ENCODE data around the gene SLIRP.
"Not testable (repeated sequence)": the region's sequence is repeated elsewhere in the genome, so short reads cannot be mapped to it uniquely, and the experiment has no call there.

Gene SLIRP

DNA sequence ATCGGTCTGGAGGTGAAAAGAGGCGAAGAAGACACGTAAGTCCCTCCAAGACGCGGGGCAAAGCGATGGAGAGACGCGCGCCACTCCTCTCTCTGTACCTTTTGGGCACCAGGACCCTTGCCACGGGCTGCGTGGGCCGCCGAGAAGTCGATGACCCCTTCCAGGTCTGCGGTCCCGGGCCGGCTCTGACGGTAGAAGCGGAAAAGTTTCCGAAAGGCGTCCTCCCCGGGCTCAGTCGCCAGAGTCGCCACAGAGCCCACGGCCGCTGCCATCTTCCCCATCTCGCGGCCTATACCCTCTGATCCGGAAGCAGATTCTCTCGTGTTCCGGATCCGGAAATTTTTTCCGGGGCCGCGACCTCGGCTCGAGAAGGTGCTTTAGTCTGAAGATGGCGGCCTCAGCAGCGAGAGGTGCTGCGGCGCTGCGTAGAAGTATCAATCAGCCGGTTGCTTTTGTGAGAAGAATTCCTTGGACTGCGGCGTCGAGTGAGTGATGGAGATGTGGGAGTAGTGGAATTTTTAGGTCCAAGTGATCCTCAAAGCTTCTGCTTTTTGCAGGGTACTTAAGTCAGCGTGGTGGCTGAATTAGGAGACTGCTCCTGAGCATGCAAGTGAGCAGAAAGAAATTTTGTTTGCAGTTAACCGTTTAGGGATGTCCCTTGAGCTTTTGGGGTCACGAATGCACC lies at the start of gene SLIRP, which contains the start of gene ALKBH1:
Gene SLIRP, plus strand, starts transcription at position 380 of the 685 bp plus-strand sequence. Its CDS starts 9 bp downstream, at position 389.
Gene ALKBH1, minus strand, starts transcription at position 300 of the 685 bp plus-strand sequence. Its CDS starts 19 bp downstream, at position 281.
- DNase-seq, result peak; percentile 78 to 84

DNA sequence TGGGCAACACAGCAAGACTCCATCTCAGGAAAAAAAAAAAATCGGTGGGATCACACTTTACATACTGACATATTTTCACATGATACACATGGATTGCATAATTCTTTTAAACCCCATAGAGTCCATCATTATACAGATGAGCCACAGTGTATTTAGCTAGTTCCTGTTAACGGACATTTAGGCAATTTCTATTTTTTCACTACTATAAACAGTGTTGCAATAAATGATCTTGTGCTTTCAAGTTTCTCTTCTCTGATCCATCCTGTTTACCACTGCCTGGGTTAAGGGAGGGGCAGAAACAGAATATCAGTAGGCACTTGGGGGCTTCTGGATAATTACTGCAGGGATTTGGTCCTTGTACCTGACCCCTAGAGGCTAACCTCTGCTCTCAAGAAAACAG lies 48.1 kb upstream of the SLIRP start:
- DNase-seq, result no peak

DNA sequence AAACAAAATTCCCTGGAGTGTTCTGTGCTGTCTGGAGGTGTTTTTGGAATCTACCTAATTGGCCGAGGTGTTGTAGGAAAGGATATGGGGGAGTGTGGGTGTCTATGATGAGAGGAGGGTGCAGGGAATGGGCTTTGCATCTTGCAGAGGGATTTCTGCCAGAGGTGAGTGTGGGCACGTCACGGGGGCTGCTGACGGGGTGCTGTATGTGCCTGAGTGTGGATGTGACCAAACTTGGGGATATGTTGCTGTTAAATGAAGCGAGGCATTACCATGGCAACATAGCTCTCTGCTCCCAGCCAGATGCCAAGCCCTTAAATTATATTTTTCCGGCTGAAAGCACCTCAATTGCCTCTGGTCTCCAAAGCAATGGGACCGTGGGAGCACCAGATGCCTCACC lies 47.1 kb upstream of the SLIRP start:
- DNase-seq, result no peak

DNA sequence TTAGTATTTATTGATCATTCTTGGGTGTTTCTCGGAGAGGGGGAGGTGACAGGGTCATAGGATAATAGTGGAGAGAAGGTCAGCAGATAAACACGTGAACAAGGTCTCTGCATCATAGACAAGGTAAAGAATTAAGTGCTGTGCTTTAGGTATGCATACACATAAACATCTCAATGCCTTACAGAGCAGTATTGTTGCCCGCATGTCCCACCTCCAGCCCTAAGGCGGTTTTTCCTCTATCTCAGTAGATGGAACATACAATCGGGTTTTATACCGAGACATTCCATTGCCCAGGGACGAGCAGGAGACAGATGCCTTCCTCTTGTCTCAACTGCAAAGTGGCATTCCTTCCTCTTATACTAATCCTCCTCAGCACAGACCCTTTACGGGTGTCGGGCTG lies 46.3 kb upstream of the SLIRP start:
- not testable (repeated sequence) for DNase-seq

DNA sequence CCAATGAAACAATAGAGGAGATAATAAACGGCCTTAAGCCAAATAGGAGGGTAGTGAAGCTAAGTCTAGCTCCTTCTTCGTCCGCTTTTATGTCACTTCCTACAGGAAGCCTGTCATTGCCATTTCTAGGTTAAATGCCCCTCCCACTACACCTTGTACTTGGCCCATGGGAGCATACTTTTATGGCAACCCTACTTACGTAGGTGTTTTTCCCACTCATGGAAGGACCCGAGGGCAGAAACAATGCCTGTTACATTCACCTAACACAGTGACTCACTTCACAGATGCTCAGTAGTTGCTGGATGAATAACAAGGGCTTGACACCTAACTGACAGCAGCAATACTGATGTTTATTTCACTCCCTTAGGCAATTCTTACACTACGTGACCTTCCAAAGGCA lies 44.6 kb upstream of the SLIRP start:
- no peak for DNase-seq

DNA sequence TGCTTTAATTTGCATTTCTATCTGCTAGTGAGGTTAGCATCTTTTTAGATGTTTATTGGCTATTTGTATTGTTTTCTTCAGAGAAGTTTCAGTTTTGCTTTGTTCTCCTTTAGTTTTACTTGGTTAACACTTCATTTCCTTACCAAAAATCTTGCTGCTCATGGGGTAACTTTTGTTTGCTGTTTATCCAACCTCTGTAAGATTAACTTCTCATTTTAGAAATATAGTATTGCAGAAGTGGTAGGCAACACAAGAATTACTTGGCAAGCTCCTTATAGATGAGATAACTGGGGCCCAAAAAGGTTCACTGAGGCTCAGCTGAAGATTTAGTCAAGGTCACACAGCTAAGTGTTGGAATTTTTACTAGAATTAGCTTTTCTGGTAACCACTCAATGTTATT lies 40.6 kb upstream of the SLIRP start:
- no peak for DNase-seq

DNA sequence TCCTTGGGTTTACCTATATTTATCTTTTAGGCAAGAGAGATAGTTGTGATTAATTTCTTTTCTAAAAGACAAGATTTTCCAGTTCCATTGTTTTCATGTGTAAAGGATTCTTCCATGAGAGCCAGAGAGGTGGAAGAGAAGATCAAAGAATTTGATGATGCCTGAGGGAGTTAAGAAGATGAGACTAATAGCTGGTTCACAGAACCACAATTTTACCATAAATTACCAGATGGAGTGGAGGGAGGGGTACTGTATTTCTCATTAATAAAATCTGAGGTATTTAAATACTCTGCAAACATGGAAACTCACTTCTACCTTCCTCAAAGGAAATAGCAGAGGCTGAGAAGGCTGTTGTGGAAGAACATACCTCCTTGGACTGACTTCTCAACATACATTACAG lies 34.7 kb upstream of the SLIRP start:
- DNase-seq, result no peak

DNA sequence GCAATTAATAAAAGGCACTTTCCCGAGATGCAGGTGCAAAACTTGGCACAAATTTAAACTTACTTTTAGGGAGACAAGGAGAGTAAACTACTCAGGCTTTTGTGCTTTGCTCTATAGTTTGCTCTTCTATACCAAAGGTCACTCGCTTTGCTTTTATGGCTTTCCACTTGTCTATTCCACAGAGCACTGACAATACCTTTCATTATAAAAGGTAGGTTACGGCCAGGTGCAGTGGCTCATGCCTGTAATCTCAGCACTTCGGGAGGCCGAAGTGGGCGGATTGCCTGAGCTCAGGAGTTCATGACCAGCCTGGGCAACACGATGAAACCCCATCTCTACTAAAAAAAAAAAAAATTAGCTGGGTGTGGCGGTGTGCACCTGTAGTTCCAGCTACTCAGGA lies 33.0 kb upstream of the SLIRP start:
- no peak for DNase-seq

DNA sequence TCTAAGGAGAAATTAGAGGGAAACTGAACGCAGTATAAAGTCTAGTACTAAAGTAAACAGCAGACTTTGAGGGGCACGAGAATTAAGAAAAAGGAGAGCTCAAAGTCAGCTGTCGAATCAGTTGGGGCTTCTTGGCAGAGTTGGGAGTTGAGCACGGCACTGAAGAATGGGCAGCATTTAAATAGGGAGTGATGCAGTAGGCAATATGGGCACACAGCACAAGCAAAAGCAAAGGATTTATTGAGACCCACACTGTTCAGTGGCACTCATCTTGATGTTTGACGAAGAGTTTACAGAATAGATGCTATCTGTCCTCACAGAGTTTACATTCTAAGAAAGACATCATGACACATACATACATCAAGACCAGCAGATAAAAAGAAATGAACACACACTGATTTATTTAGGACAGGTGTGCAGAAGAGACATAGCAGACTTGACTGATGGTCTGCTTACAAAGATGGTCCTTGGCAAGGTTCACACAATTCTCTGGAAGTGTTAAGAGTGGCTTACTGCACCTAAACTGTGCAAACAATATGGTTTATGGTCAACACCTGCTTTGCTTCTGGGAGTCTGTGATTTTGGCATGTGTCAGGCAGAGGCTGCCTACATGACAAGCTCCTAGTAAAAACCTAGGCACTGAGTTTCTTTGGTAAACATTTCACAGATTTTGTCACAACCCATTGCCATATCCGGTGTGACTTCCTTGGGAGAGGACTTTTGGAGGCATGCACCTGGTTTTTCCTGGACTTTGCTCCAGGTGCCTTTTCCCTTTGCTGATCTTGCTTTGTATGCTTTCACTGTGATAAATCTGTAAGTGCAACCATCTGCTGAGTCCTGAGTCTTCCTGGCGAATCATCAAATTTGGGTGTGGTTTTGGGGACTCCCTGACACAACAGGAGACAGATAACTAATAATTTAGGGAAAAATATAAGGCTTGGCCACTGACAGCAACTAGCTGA lies 26.4 kb upstream of the SLIRP start:
- DNase-seq, result no peak

DNA sequence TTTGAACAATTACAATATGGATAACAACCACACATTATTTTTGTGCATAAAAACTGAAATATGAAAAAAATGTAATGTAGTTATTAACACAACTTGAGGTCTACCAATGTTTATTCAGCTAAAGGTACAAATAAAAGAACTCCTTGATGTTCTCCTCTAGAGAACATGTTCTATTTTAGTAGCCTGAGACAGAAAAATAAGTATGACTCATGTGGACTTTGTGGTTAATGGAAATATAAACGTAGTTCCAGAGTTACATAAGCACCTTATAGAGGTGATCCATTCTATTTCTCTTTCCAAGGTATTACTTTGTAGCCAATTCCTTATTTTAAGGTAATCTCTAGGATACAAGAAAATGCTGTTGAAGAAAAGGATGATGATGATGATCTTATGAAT lies 25.7 kb upstream of the SLIRP start:
- DNase-seq, result no peak

DNA sequence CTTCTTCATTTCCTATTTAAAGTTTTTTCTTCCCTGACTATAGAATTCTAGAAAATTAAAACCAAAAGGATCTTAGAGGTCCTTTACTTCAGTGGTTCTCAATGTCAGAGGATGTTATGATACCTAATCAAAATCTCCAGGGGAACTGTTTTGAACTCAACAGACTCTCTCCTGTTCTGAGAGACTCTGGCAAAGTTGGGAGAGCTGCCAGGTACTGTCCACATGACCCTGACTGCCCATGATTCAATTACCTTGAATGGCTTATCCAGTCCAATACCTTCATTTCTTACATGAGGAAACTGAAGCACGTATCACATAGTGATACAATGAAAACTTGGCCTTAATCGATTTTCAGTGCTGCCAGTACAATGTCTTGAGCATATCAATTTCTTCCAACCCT lies 16.6 kb upstream of the SLIRP start:
- DNase-seq, result no peak

DNA sequence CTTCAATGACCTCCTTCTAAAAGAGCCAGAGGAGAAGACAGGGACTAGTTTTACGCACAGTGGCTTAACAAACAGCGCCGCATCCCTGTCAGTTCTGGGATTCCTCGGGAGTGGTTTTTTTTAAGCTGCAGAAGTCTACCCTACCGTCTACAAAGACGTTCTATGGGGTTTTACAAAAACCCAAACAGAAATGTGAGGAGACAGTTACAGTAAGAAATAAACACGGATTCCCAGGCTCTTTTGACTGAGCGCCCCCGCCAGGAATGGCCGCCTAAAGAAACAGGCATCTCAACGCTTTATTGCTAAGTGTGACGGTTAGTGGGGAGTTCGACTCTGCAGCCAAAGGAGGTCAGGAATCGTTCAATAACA lies 564 bp upstream of the SLIRP start:
- DNase-seq, result peak in 1 of 2 experiments; percentile 19

DNA sequence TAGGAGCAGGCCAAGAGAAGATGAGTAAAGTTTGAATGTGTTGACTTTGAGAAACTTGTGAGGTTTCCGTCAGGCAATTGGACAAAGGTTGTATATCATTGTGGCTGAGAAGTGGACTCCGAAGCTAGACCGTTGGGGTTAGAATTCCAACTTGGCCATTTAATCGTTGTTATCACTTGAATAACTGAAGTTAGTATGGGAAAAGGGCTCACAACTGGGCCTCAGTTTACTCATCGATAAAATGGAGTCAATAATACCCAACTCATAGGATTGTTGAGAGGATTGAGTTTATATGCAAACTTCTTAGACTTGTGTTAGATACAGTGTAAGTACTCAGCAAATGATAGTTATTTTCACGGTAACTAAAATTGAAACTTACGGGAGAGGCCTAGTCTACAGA lies 846 bp downstream of the SLIRP start:
- DNase-seq, result no peak

DNA sequence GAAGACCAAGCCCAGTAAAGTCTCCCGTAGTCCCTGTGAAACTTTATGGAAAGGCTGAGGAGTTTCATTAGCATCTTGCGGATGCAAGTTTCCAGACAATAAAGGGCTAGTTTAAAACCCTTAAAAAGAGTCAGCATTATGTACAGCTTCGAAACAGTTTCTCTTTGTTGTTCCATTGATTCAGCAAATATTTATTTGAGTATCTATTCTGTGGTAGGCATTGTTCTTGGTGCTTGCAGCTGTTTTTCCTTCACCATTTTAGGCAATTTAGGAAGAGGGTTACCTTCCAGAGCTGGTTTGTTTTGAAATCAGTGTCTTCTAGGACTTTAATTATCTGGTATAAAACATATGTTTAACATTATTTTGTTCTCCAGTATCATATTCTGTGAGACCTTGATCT lies 1.5 kb downstream of the SLIRP start:
- peak in 1 of 2 experiments; percentile 39 for DNase-seq

DNA sequence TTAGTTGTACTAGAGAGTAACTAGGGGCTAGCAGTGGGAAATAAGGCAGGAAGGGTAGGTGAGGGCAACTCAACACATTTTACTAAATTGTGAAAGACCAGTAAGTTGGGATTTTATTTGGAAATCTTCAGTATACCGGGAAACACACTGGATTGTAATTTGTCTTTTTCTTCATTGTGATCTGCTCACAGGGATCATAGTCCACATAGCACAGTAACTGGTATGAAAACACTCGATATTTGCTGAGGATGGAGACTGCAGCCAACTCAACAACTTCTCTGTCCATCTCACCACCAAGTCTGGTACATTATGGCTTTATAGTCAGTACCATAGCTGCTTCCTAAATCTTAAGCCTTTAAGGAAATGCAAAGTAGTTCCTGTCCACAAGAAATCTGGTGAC lies 2.5 kb downstream of the SLIRP start:
- DNase-seq, result no peak

DNA sequence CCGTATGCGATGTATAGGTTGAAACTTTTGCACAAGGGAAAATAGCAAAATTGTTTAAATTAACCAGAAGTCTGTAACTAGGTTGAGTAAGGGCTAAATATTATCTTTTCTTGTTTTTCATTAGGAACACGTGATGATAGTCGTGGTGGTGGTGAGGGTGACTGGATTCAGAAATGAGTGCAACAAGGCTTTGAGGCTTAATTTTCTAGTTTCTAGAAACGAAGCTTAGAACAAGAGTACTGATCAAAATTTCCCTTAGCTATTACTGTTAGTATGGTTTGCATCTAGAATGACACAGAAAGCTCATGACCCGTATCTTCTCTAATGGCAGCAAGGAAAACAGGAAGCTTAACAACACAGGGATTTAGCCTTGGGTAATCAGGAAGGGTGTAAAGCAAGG lies 7.0 kb downstream of the SLIRP start:
- no peak for DNase-seq

DNA sequence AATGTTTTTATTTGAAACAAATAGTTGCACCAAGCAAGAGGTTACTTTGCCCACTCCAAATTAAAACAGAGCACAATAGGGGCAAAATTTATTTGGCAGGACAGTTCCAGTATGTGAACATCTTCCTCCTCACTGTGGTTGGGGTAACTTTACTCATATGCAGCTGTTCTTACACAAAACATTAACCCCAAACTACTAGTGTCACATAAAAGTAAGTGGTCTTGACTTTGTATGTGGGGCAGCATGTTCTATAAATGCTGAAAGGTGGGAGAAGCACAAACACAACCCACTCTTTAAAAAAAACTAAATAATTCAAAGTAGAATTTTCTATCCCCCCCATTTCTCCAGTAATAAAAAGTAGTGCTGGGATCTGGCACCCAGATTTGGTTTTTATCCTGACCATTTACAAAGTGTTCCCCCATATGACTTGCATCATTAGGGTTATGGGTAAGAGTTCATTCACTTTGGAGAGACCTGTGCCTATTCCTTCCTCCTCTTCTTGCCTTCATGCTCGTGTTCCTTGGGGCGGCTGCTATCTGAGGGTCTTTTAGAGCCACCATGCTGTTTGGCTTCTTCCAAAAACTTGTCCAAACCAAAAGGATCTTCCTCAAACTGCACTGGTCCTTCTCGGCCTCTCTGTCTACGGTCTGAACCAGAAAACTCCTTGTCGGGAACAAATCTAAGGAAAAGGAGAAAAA lies 9.9 kb downstream of the SLIRP start:
- DNase-seq, result no peak

DNA sequence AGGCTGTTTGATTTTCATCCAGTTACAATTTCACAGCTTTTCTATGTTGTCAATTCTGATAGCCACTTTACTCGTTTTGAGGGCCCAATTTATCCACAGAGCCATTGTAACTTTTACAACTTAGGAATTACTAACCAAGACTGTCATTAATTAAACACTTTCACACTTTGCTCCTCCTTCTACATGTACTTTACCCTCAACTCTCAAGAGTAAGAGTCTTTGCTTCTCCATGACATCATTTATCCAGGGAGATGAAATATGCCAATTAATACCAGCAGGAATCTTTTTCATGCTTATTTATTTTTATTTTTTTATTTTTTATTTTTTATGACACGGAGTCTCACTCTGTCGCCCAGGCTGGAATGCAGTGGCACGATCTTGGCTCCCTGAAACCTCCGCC lies 13.5 kb downstream of the SLIRP start:
- DNase-seq, result no peak

DNA sequence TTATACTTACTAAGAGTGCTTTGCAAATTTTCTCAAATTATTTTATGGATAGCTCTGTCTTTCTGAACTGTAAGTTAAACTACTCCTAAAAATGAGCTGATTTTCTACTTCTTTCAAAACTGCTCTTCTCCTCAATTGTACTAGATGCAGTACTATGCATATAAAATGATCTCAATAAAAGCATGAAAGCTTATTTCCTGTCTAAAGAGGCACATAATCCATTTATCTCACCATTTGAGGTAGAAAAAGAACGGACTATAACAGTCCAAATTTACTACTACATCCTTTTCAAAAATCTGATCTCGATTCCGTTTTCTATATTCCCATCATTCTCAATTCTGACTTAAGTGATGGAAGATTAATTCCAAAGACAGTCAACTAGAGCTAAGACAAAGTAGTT lies 14.4 kb downstream of the SLIRP start:
- no peak for DNase-seq

DNA sequence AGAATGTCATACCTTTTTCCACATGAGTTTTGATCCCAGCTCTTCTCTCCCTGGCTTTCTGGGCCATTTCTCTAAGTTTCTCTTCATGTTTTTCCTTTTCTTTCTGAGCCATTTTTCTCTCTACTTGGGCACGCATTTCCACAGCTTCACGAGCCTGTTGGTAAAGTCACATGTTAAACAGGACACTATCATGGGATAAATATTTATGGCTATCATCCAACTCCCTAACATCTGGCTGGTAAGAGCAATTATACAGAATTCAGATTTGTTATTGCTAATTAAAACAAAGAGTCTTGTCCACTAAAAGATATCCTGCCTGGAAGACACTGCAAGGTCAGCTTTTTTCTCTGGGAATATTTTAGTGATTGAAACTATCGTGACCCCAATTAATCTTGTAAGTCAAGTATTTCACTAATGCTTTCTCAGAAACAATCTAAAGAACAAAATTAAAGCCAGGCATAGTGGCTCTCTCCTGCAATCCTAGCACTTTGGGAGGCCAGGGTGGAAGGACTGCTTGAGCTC lies 23.1 kb downstream of the SLIRP start:
- no peak for DNase-seq

DNA sequence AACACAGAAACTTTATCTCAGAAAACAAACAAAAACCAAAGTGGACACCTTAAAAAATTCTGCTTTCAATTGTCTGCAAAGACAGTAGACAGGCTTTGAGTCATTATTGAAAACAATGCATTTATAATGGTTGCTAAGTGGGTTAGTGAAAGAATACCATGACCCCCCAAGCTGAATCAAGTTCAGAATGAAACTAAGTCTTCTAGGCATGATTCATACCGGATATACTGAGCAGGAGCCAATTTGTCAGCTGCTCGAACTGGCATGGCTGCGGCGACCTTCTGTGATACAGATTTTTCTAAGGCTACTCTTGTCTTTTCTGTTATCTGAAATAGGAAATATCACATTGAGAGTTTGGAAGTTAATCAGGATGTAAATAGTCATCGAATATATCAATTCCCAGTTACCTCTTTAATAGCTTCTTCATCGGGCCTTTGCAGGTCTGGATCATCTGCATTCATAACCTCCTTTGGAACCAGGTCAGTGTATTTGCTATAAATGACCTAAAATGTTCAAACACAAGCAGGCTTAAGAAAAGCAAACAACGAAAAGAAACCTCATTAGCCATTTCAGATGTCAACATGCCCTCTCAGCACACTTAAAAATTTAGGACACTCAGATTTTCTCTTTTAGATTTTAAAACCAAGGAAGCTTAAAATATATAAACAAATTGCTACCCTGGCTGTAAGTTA lies 30.8 kb downstream of the SLIRP start:
- DNase-seq, result no peak

DNA sequence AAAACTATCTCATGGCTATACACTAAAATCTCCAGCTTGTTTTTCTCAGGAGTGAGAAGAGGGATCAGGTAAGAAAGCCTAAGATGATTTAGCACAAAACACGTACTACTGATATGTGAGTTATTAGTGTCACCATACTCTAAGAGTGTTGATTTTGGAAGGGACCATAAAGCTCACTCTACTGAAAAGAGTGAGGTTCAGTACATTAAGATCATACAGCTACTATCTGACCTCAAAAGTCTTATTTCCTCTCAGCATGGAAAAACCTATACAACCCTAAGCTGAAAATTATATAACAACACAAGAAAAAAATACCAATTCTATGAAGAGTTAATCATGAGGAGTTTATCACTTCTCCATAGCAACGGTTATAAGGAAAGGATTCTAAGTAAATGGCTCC lies 33.5 kb downstream of the SLIRP start:
- no peak for DNase-seq
